Gastroesophageal sphincter (tissue), 3 donors: Measurements from ENCODE around the gene GAS2L1.

Experiments
- CTCF ChIP-seq, 4 experiments: fragments of 200-600 bp in 2 of 4; fragments of 450-650 bp in 2 of 4; sonication (generic) in 1 of 4; IDR thresholded peaks; one replicate each; pipeline ENCODE4 v1.5.1; 2017 to 2019; ENCODE audit warnings: antibody characterized with exemption in 4 of 4, mild to moderate bottlenecking in 2 of 4, moderate library complexity in 2 of 4
- POLR2A ChIP-seq, 2 donors: fragments of 450-650 bp; IDR thresholded peaks; one replicate each; pipeline ENCODE4 v1.6.1; 2017; ENCODE audit warnings: antibody characterized with exemption in 2 of 2, mild to moderate bottlenecking in 2 of 2, moderate library complexity in 1 of 2
- POLR2AphosphoS5 ChIP-seq: sonication (generic); formaldehyde crosslinking; IDR thresholded peaks from one replicate; pipeline ENCODE4 v1.6.1; 2017; ENCODE audit warnings: antibody characterized with exemption

- no peak for TF ChIP-seq POLR2AphosphoS5
- no peak for TF ChIP-seq CTCF (IDR thresholded peaks at IDR 0.05)
- TF ChIP-seq POLR2A (IDR thresholded peaks at IDR 0.05) = no peak
Measured at GRCh38 chr22:29257751-29258181, 48.7 kb upstream of the GAS2L1 start.
